GM12891 (cell line): Measurements from ENCODE around the gene UTY.
A peak's percentile ranks its signal among the peaks of the same experiment; 100 is the strongest.

Experiments used
- DNase-seq: peaks from one replicate; pipeline ENCODE4 v3.0.0; 2011; ENCODE audit warnings: low spot score; ENCODE audit not compliant: insufficient read length
- FAIRE-seq: peaks from 2 replicates; lab custom pipeline; 2011; peaks lifted over from hg19 to GRCh38; lab: Jason Lieb, UNC
- PAX5 ChIP-seq: IDR thresholded peaks from 2 replicates; pipeline ENCODE4 v1.6.1; 2011; ENCODE audit warnings: low read length, moderate library complexity, mild to moderate bottlenecking; ENCODE audit not compliant: insufficient read depth, severe bottlenecking
- POLR2A ChIP-seq: IDR thresholded peaks from 2 replicates; pipeline ENCODE4 v1.6.1; 2011; ENCODE audit warnings: low read depth, low read length, control low read depth
- POLR2AphosphoS5 ChIP-seq: IDR thresholded peaks from 2 replicates; pipeline ENCODE4 v1.6.1; 2011; ENCODE audit warnings: low read depth, low read length, control low read depth
- POU2F2 ChIP-seq: IDR thresholded peaks from 2 replicates; pipeline ENCODE4 v1.6.1; 2011; ENCODE audit warnings: low read depth, mild to moderate bottlenecking, control low read depth, low read length, moderate library complexity
- SPI1 ChIP-seq: IDR thresholded peaks from 2 replicates; pipeline ENCODE4 v1.6.1; 2011; ENCODE audit warnings: low read depth, low read length, control low read depth
- TAF1 ChIP-seq: IDR thresholded peaks from 2 replicates; pipeline ENCODE4 v1.6.1; 2011; ENCODE audit warnings: low read depth, low read length, control low read depth

The UTY gene

GRCh38 chrY:13416869-13417661, 62.8 kb downstream of the UTY start:
- DNase-seq (no peak), FAIRE-seq (peak; percentile 69)
- TF ChIP-seq PAX5 (no peak), TAF1 (no peak), SPI1 (no peak), POU2F2 (no peak), POLR2A (no peak), POLR2AphosphoS5 (no peak)

GRCh38 chrY:13415556-13415955, 64.3 kb downstream of the UTY start:
- no peak for FAIRE-seq
- TF ChIP-seq SPI1, result no peak
- TF ChIP-seq POLR2AphosphoS5, result no peak
- TF ChIP-seq POLR2A, result no peak
- no peak for TF ChIP-seq PAX5
- TF ChIP-seq TAF1, result no peak
- TF ChIP-seq POU2F2, result no peak
- DNase-seq, result no peak

- TF ChIP-seq TAF1 (no peak), POLR2AphosphoS5 (no peak), POLR2A (no peak), SPI1 (no peak), POU2F2 (no peak), PAX5 (no peak)
- no peak for FAIRE-seq
- DNase-seq, result no peak
Measured at GRCh38 chrY:13398876-13399275, 81.0 kb downstream of the UTY start.

GRCh38 chrY:13381110-13381683, 98.6 kb downstream of the UTY start:
- TF ChIP-seq PAX5 (no peak), POLR2A (no peak), TAF1 (no peak), POU2F2 (no peak), SPI1 (no peak), POLR2AphosphoS5 (no peak)
- no peak for DNase-seq
- FAIRE-seq, result peak; percentile 84

- FAIRE-seq (peak; percentile 76), DNase-seq (no peak)
- TF ChIP-seq POU2F2 (no peak), SPI1 (0 out of 2 replicates have a peak, but pooled peaks have one; percentile 8)
Measured at GRCh38 chrY:13370868-13371800, 108.7 kb downstream of the UTY start.

- FAIRE-seq (no peak), DNase-seq (no peak)
- TF ChIP-seq POLR2A (no peak), POU2F2 (no peak), POLR2AphosphoS5 (no peak)
Measured at GRCh38 chrY:13370245-13370644, 109.6 kb downstream of the UTY start.

- FAIRE-seq (no peak), DNase-seq (no peak)
- TF ChIP-seq POLR2AphosphoS5, result no peak
- TF ChIP-seq TAF1, result no peak
- no peak for TF ChIP-seq POU2F2
- TF ChIP-seq POLR2A, result no peak
- TF ChIP-seq SPI1, result no peak
- no peak for TF ChIP-seq PAX5
Measured at GRCh38 chrY:13368513-13368845, 111.4 kb downstream of the UTY start.

- DNase-seq (no peak), FAIRE-seq (no peak)
- TF ChIP-seq SPI1, result no peak
- no peak for TF ChIP-seq PAX5
- no peak for TF ChIP-seq POU2F2
- no peak for TF ChIP-seq TAF1
- TF ChIP-seq POLR2AphosphoS5, result no peak
- TF ChIP-seq POLR2A, result no peak
Measured at GRCh38 chrY:13363641-13364040, 116.2 kb downstream of the UTY start.

GRCh38 chrY:13362662-13363061, 117.2 kb downstream of the UTY start:
- no peak for TF ChIP-seq PAX5
- TF ChIP-seq TAF1, result no peak
- TF ChIP-seq POLR2AphosphoS5, result no peak
- no peak for TF ChIP-seq POU2F2
- no peak for TF ChIP-seq SPI1
- TF ChIP-seq POLR2A, result no peak
- no peak for DNase-seq
- FAIRE-seq, result no peak
